HG03439 (cell line): ENCODE results near the gene EFNA5.

Experiments
- ATAC-seq: cut with Tn5 transposase; IDR thresholded peaks from one replicate; pipeline ENCODE4 v1.9.1; 2021; ENCODE audit warnings: mild to moderate bottlenecking, moderate library complexity; ENCODE audit not compliant: unreplicated experiment

EFNA5 gene

GRCh38 chr5:107607196-107607595, 63.5 kb downstream of the EFNA5 start:
- ATAC-seq = no peak

- ATAC-seq = no peak
These were observed 65.1 kb downstream of the EFNA5 start for GRCh38 chr5:107605596-107606125.

GRCh38 chr5:107604990-107605389, 65.7 kb downstream of the EFNA5 start:
- no peak for ATAC-seq

GRCh38 chr5:107604146-107604910, 66.4 kb downstream of the EFNA5 start:
- no peak for ATAC-seq

- ATAC-seq = no peak
These were observed 67.4 kb downstream of the EFNA5 start for GRCh38 chr5:107603349-107603748.

- no peak for ATAC-seq
These were observed 67.8 kb downstream of the EFNA5 start for GRCh38 chr5:107602896-107603295.

GRCh38 chr5:107601076-107601475, 69.7 kb downstream of the EFNA5 start:
- ATAC-seq = no peak

- no peak for ATAC-seq
These were observed 71.8 kb downstream of the EFNA5 start for GRCh38 chr5:107598958-107599357.

GRCh38 chr5:107597803-107598202, 72.9 kb downstream of the EFNA5 start:
- no peak for ATAC-seq

- ATAC-seq = no peak
These were observed 73.5 kb downstream of the EFNA5 start for GRCh38 chr5:107597247-107597646.

- no peak for ATAC-seq
These were observed 76.3 kb downstream of the EFNA5 start for GRCh38 chr5:107594253-107595045.

GRCh38 chr5:107593009-107593408, 77.7 kb downstream of the EFNA5 start:
- ATAC-seq = no peak

- no peak for ATAC-seq
These were observed 78.2 kb downstream of the EFNA5 start for GRCh38 chr5:107592515-107592914.

GRCh38 chr5:107590686-107591085, 80.1 kb downstream of the EFNA5 start:
- no peak for ATAC-seq

GRCh38 chr5:107589520-107590193, 81.1 kb downstream of the EFNA5 start:
- ATAC-seq = no peak

- ATAC-seq = no peak
These were observed 88.1 kb downstream of the EFNA5 start for GRCh38 chr5:107582625-107583024.

GRCh38 chr5:107580889-107581820, 89.6 kb downstream of the EFNA5 start:
- ATAC-seq = no peak

GRCh38 chr5:107578051-107578635, 92.6 kb downstream of the EFNA5 start:
- ATAC-seq = no peak

- no peak for ATAC-seq
These were observed 93.3 kb downstream of the EFNA5 start for GRCh38 chr5:107577394-107577950.
